22Rv1 (cell line): ENCODE measurements around the gene CACNA2D2.

ENCODE experiments used
- H3K27ac ChIP-seq: fragments of 450-650 bp; 2 replicates; pipeline ENCODE4 v1.5.1; 2017
- ZFX ChIP-seq: fragments of 450-650 bp; IDR thresholded peaks from 2 replicates; pipeline ENCODE4 v1.6.1; 2017; ENCODE audit warnings: antibody characterized with exemption, borderline replicate concordance
- TF ChIP-seq, protein P1 (sequence below): fragments of 450-650 bp; IDR thresholded peaks from 2 replicates; pipeline ENCODE4 v1.5.1; 2017; ENCODE audit warnings: mild to moderate bottlenecking

Gene CACNA2D2

DNA sequence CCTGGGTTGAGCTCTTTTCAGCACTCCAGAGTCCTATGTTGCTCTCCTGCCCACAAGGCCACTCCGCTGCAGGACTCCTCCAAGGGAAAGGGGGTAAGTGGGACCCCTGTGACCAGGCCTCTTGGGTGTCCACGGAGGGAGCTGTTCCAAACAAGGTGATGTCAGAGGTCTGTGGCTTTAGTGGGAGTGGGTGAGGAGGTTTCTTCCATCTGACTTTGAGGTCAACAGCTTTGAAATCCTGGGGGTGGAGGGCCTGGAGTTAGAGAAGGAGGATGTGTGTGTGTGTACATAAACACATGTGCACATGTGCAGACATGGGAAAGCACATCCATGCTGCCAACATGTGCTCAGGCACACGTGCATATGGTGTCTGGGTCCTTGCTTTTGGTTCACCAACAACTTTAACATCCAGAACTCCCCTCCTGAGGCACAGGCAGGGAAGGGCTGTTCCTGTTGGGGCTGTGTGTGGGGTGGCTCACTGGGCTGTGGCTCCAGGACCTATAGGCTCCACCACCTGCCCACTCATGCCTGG lies 92.8 kb downstream of the CACNA2D2 start:
- no peak for TF ChIP-seq ZFX
- TF ChIP-seq, protein P1, sequence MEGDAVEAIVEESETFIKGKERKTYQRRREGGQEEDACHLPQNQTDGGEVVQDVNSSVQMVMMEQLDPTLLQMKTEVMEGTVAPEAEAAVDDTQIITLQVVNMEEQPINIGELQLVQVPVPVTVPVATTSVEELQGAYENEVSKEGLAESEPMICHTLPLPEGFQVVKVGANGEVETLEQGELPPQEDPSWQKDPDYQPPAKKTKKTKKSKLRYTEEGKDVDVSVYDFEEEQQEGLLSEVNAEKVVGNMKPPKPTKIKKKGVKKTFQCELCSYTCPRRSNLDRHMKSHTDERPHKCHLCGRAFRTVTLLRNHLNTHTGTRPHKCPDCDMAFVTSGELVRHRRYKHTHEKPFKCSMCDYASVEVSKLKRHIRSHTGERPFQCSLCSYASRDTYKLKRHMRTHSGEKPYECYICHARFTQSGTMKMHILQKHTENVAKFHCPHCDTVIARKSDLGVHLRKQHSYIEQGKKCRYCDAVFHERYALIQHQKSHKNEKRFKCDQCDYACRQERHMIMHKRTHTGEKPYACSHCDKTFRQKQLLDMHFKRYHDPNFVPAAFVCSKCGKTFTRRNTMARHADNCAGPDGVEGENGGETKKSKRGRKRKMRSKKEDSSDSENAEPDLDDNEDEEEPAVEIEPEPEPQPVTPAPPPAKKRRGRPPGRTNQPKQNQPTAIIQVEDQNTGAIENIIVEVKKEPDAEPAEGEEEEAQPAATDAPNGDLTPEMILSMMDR = no peak
- H3K27ac ChIP-seq = no peak overlapping the region

DNA sequence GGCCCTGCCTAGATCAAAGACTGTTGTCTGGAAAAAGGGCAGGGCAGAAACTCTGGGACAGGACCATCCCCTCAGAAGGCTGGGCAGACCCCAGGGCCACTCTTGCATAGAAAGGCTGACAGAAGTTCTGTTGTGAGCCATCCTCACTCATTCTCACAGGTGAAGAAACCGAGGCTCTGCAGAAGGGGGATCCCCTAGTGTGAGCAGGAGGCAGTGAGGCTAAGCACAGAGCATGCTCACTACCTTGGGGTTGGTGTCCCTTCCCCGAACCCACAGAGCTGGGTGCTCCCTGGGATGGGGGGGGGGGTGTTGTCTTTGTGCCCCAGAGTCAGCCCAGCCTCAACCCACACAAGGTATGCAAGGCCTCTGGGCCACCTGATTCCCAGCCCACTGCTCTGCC lies 93.2 kb downstream of the CACNA2D2 start:
- no peak for TF ChIP-seq ZFX
- TF ChIP-seq, protein P1 = no peak
- no peak overlapping the region for H3K27ac ChIP-seq

DNA sequence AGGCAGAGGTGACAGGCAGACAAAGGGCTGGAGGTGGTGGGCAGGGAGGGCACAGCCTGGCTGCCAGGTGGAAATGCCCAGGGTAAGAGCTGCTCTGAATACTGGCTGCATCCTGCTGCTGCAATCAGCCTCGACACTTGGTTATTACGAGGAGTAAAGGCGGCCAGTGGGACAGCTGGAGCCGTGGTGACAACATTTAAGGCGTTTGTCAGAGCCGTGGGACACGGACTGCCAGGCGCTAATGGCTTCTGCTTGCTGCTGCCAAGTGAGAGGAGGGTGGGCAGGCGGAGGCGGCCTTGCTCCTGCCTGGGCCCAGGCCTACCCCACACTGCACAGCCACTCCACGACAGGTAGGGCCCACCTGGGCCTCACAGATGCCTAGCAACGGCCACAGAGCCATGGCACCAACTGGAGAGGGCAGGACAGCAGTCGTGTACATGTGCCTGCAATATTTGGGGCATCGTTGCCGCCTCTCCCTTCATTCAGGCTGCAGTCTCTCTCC lies 94.9 kb downstream of the CACNA2D2 start:
- H3K27ac ChIP-seq = no peak overlapping the region
- TF ChIP-seq, protein P1 = no peak
- no peak for TF ChIP-seq ZFX

DNA sequence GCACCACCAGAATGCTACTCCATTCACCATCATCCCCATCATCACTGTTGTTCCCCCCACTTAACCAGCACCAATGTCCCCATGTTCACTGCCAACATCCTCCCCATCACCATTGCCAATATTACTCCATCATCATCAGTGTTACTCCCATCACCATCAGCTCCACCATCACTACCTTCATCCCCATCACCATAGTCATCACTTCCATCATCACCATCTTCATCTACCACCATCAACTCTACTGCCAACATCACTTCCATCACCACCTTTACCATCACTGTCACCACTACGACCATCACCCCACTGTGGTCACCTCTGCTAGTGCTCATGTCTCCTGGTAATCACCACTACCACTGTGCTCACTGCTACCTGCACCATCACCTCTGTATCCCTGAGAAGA lies 96.9 kb downstream of the CACNA2D2 start:
- H3K27ac ChIP-seq = no peak overlapping the region
- no peak for TF ChIP-seq ZFX
- TF ChIP-seq, protein P1 = no peak

DNA sequence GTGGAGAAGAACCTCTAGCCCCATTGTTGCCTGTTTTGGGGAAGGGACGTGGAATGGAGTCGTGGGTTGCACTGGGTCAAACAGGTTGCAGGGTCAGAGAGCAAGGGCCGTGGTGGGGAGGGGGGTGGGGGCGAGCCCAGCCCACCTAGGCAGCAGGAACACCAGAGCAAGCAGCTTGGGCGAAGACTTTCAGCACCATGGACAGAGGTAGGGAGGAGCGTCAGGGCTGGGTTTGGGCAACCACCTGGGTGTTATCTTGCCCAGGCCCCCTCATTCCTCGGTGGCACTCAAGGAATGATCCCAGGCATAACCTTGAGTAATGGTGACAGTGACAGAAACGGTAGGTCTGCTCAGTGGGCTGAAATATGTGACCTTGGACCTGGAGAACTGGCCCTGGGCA lies 98.2 kb downstream of the CACNA2D2 start:
- H3K27ac ChIP-seq = no peak overlapping the region
- TF ChIP-seq ZFX = no peak
- TF ChIP-seq, protein P1 = no peak

DNA sequence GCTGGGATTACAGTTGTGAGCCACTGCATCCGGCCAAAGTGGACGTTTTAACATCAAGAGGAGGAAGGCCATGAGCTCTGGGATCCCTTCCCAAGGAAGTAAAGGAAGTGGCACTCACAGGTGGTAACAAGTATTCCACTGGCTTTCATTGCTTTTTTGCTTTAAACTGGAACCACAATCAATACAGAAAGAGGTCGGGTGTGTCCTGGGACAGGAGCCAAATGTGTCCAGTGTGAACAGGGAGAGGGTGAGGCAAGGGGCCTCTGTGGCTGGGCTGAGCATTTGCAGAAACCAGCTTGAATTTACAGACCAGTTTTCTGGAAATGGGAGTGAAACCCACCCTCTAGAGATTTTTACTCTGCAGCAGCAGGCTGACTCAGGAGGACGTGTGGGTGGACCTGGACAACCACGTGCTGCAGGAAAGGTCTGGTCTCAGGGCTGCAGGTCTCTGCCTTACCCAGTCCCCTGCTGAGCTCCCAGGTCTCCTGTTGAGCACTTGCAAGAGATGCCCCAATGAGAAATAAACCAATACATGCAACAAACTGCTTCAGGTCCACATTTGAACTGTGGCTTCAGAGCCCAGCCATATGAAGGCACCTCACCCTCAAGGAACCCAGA lies 101.3 kb downstream of the CACNA2D2 start:
- H3K27ac ChIP-seq = no peak overlapping the region
- TF ChIP-seq ZFX = no peak
- TF ChIP-seq, protein P1 = no peak

DNA sequence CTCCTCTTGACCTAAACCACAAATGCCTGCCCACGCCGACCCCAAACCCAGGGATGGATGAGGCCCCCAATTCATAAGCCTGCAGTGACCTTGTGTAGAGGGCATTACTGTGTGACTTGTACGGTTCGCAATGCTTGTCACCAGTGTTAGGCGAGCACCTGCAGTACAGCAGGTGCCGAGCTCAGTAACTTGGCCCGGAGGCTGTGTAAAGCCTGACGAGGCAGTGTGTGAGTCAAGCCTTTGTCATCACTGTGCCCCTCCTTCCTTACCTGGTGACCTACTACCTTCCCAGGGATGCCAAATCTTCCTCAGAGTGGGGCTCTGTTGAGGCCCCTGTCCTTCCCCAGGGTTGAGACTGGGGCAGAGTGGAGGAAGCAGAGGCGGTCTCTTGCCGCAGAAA lies 106.9 kb downstream of the CACNA2D2 start:
- no peak overlapping the region for H3K27ac ChIP-seq
- no peak for TF ChIP-seq ZFX
- TF ChIP-seq, protein P1 = no peak
